Measurements from ENCODE around the gene CCR3. TPM values are rescaled to one million over a fixed set of nuclear protein-coding genes. Genes with fewer than 3 reads are reported as not detected.
A peak's percentile ranks its signal among the peaks of the same experiment; 100 is the strongest.

The CCR3 gene
- total RNA-seq, 1 donor from 2014 or later, result not detected

DNA sequence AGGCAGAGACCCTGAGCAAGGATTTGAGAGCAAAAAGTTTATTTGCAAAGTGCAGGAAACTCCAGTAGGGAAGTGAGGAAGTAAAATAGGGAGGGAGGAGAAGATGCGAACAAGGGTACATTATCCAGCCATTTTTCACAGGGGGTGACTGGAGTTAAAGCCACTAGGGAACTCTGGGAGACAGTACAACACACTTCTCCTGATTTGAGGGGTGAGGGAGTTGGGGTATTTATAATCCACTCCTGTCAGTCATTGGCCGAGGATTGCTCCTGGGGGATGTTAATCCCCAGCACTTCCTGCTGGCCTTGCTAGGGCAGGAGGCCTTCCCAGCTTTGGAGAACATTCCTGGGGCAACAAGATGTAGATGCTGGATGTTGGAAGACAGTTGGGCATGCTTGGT lies 28.2 kb downstream of the CCR3 start:
- Mint-ChIP-seq H3K36me3 (ENCODE audit: low read depth) (peaks cover 7% of the 10 kb centered on the region), H3K4me3 (no peak overlapping the region), H3K27ac (no peak overlapping the region), H3K9me3 (peaks cover 4% of the 10 kb centered on the region), H3K4me1 (peaks cover 32% of the 10 kb centered on the region), H3K27me3 (peaks cover 52% of the 10 kb centered on the region)
- DNase-seq, result no peak
- intact Hi-C loops (cut with micrococcal nuclease), result no loop called here

DNA sequence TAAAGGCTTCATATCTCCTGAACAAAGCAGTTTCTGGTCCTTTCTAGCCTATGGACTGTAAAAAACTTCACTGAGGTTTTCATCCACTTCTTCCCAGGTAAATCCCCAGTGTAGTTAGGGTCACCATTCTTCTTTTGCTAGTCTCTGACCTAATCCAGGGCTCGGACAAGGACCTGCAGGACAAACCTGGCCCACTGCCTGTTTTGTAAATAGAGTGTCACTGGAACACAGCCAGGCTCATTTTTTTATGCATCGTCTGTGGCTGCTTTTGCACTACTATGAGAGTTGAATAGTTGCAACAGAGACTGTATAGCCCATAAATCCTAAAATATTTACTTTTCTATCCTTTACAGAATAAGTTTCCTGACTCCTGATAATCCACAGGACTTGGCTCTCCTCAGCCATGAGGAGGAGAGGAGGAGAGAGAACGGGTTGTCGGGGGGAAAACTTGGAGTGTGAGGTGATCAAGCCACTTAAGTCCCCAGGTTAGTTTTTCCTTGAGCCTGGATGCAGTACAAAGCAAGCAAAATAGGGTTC lies 29.0 kb downstream of the CCR3 start:
- intact Hi-C loops (cut with micrococcal nuclease), result no loop called here
- Mint-ChIP-seq H3K4me3 (no peak overlapping the region), H3K4me1 (peaks cover 32% of the 10 kb centered on the region), H3K9me3 (peaks cover 4% of the 10 kb centered on the region), H3K36me3 (ENCODE audit: low read depth) (peaks cover 6% of the 10 kb centered on the region), H3K27me3 (peaks cover 51% of the 10 kb centered on the region), H3K27ac (no peak overlapping the region)
- no peak for DNase-seq

DNA sequence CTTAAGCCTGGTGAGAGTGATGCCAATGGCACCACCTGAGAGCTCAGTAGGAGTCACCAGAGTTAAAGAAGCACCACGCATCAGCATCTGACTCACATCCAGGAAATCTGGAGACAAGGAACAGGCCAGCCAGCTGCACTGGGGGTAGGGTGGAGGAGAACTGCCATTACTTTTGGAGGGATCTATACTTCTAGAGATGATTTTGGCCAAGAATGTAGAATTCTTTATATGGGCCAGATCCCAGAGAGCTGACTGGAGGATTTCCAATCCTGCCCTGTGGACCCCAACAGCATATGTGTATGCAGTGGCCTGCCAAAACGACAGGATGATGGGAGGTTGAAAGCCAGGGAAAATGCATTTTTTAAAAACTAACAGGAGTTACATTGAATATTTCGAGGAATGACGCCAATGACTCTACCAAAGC lies 29.8 kb downstream of the CCR3 start:
- peaks cover 6% of the 10 kb centered on the region for H3K36me3 Mint-ChIP-seq (ENCODE audit: low read depth)
- intact Hi-C loops (cut with micrococcal nuclease), result no loop called here

DNA sequence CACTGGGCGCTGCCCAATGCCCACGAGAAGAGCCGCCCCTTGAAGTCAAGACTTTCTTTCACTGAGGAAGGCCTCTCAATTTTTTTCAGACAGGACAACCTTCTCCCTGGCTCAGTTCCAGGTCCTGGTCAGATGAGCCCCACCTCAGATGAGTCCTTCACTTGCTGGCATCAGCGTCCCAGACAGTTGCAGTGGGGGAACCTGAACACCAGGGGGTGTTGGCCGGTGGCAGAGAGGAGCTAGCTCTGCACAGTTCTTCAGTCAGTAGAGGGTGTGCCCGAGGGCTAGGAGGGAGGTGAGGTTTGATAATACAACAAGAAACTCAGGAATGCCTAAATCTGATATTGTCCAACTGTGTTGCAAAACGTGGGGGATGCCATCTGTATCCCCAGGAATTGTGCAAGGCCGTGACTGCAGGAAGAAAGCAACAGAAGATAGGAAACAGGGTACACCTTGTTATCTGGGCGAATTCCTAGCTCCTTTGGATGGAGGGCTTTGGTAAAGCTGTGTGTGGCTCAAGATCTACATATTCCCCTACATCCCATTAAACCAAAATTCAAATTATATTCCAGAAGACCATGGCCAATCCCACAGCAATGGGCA lies 34.3 kb downstream of the CCR3 start:
- DNase-seq, result peak; percentile 93
- Mint-ChIP-seq H3K27me3 (peaks cover 38% of the 10 kb centered on the region), H3K4me1 (peaks cover 46% of the 10 kb centered on the region), H3K9me3 (peaks cover 19% of the 10 kb centered on the region), H3K4me3 (no peak overlapping the region), H3K36me3 (ENCODE audit: low read depth) (peaks cover 16% of the 10 kb centered on the region), H3K27ac (peak overlapping the region; percentile 2)
- intact Hi-C loops (cut with micrococcal nuclease), result no loop called here

More for the DNA sequence above, 29.8 kb downstream of the CCR3 start:
- H3K4me3 Mint-ChIP-seq, result no peak overlapping the region
- DNase-seq, result no peak
- H3K27me3 Mint-ChIP-seq, result peaks cover 51% of the 10 kb centered on the region
- H3K9me3 Mint-ChIP-seq, result peaks cover 4% of the 10 kb centered on the region
- H3K27ac Mint-ChIP-seq, result no peak overlapping the region
- H3K4me1 Mint-ChIP-seq, result peaks cover 35% of the 10 kb centered on the region

DNA sequence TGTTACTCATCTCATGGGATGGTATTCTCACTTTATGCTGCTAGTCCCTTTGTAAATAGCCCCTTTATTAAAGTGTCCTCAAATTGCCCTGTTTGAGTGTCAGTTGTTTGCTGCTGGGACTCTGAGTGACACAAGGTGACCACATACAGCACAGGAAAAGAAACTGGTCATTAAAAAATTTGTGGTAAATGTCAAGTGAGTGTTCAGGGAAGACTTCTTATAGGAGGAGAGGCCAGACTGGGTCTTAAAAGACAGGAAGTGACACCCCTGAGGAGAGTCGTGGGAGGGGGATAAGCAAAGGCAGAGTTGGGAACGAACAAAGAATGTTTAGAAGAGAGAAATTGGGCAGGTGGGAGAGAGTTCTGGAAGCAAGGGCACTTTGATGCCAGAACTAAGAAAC lies 35.2 kb downstream of the CCR3 start:
- peaks cover 32% of the 10 kb centered on the region for H3K27me3 Mint-ChIP-seq
- peaks cover 16% of the 10 kb centered on the region for H3K36me3 Mint-ChIP-seq (ENCODE audit: low read depth)
- peaks cover 49% of the 10 kb centered on the region for H3K4me1 Mint-ChIP-seq
- peak overlapping the region; percentile 39 for H3K4me3 Mint-ChIP-seq
- intact Hi-C loops (cut with micrococcal nuclease), result no loop called here
- peaks cover 19% of the 10 kb centered on the region for H3K9me3 Mint-ChIP-seq
- DNase-seq, result peak; percentile 55
- peak overlapping the region; percentile 67 for H3K27ac Mint-ChIP-seq

DNA sequence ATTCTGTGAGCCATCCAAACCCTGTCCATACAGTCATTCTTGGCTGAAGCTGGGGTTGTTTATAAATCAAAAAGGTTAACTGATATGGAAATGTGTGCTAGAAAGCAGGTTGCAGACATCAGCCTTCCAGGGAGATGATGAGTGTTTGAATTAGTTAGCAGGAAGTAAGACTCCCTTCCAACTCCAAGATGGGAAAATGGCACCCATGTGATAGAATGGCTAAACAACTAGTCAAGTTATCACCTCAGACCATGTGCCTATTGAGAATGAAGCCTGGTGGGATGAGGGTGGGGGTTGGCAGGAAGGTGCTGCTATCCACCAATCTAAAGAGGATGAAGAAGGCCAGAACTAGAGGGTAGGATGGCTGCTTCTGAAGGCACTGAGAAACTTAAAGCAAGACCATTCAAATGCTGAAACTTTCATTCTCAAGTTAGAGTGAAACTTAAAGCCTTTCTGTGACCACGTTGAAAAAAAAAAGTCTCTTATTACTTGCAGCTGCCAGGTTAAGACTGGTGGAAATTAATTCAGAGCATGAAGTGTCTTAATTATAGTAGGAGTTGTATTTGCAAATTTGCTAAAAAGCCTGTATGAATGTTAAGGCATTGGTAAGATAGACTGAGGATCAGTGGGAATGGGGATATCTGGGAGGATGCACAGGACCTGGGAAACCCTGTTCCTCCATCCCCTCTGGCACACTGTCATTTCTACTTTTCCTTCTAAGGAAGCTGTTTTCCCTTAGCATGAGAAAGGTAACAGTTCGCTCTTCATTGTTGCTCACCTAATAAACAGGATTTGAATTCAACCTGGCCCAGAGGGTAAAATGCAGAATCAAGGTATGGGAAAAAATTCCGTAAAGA lies 36.8 kb downstream of the CCR3 start:
- peaks cover 14% of the 10 kb centered on the region for H3K36me3 Mint-ChIP-seq (ENCODE audit: low read depth)
- peaks cover 19% of the 10 kb centered on the region for H3K9me3 Mint-ChIP-seq
- peak overlapping the region; percentile 72 for H3K27ac Mint-ChIP-seq
- intact Hi-C loops (cut with micrococcal nuclease), result no loop called here
- peak; percentile 61 for DNase-seq
- peaks cover 65% of the 10 kb centered on the region for H3K4me1 Mint-ChIP-seq
- peak overlapping the region; percentile 34 for H3K4me3 Mint-ChIP-seq
- peaks cover 16% of the 10 kb centered on the region for H3K27me3 Mint-ChIP-seq

DNA sequence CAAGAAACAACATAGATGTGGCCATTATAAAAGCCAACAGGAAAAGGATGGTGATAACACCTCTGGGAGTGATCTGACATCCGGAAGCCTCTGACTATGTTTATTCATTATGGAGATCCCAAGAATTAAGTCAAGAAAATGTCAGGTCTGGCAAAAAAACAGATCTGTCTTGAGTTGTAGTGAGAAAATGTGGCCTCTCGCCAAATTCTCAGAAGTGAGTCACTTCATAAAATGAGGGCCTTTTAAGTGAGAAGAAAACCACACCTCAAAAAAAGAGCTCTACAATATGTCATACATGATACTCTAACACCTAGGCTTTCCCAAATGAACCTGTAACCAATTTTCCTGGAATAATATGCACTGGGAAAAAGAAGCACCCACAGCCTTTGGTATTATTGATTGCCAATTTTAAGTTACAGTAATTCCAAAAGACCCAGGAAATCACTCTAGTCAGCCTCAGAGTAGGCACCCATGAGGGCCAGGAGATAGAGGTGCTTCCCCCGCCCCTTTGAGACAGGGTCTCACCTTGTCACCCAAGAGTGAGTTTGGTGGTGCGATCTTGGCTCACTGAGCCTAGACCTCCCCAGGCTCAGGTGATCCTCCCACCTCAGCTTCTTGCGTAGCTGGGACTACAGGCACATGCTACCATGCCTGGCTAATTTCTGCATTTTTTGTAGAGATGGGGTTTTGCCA lies 38.0 kb downstream of the CCR3 start:
- intact Hi-C loops (cut with micrococcal nuclease), result loop anchor here (1.0 to 2.0 kb wide), 5 partner anchors 11 to 90 kb away; partner anchors contain the start of genes CCR1 and CCR5
- peak; percentile 88 for DNase-seq
- peaks cover 19% of the 10 kb centered on the region for H3K9me3 Mint-ChIP-seq
- peak overlapping the region; percentile 72 for H3K27ac Mint-ChIP-seq
- H3K4me3 Mint-ChIP-seq, result peak overlapping the region; percentile 34
- peaks cover 14% of the 10 kb centered on the region for H3K36me3 Mint-ChIP-seq (ENCODE audit: low read depth)
- H3K4me1 Mint-ChIP-seq, result peaks cover 74% of the 10 kb centered on the region
- peaks cover 5% of the 10 kb centered on the region for H3K27me3 Mint-ChIP-seq

DNA sequence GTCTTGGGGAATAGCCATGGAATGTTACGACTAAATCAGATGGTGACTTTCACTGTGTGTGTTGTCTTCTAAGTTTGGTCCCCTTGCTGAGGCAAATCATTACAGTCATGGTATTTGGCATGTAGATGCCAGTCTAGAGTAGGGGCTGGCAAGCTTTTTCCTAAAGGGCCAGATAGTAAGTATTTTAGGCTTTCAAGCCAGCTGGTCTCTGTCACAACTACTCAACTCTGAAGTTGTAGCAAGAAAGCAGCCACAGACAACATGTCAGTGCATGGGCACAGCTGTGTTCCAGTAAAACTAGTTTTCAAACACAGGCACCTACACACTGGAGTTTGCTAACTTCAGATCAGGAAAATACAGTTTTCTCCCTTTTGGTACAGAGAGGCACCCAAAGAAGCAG lies 39.3 kb downstream of the CCR3 start:
- Mint-ChIP-seq H3K4me3 (no peak overlapping the region), H3K9me3 (peaks cover 19% of the 10 kb centered on the region), H3K4me1 (peaks cover 85% of the 10 kb centered on the region), H3K27ac (no peak overlapping the region), H3K27me3 (no peaks in the 10 kb centered on the region), H3K36me3 (ENCODE audit: low read depth) (peaks cover 14% of the 10 kb centered on the region)
- DNase-seq, result no peak
- intact Hi-C loops (cut with micrococcal nuclease), result loop anchor here (2.0 kb wide), 2 partner anchors 71 to 73 kb away; partner anchors contain the start of gene CCR1

DNA sequence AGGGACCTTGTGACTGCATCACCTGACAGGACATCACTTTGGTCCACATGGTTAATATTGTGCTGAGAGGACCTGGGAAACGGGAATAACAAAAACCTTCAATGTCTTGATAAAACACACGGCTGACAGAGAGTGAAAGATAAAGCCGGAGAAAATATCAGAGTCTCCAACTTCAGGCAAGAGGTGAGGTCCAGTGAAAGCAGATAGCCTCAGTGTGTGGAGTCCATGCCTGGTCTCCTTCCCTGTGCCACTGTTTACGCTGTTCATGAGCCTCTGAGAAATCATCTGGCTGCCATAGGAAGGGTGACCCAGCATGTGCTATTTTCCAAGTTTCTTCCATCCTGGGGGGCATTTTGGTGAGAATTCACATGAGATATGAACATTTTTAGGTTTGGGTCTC lies 39.8 kb downstream of the CCR3 start:
- intact Hi-C loops (cut with micrococcal nuclease), result no loop called here

DNA sequence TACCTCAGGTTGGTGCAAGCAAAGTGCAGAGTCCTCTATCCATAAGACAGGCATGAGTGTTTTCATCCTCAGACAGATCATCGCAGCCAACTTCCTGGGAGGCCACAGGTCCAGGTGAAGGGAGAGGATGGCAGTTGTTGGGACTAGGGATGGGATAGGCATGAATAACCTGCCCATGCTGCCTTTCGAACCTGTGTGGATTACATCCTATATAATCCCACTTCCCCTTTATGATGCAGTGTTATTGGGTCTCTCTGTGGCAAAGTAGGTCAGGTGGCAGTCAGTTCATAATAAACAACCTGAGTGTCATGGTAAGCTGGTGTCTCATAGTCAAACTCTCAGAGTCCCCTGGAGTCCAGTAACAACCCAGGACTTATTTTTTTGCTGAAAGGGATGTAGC lies 40.4 kb downstream of the CCR3 start:
- H3K9me3 Mint-ChIP-seq, result peaks cover 15% of the 10 kb centered on the region
- H3K27me3 Mint-ChIP-seq, result no peaks in the 10 kb centered on the region
- H3K4me3 Mint-ChIP-seq, result no peak overlapping the region

More for the DNA sequence above, 39.8 kb downstream of the CCR3 start:
- Mint-ChIP-seq H3K9me3 (peaks cover 19% of the 10 kb centered on the region), H3K4me1 (peaks cover 82% of the 10 kb centered on the region), H3K27ac (peak overlapping the region; percentile 6), H3K36me3 (ENCODE audit: low read depth) (peaks cover 14% of the 10 kb centered on the region), H3K27me3 (no peaks in the 10 kb centered on the region), H3K4me3 (no peak overlapping the region)
- peak; percentile 52 for DNase-seq

DNA sequence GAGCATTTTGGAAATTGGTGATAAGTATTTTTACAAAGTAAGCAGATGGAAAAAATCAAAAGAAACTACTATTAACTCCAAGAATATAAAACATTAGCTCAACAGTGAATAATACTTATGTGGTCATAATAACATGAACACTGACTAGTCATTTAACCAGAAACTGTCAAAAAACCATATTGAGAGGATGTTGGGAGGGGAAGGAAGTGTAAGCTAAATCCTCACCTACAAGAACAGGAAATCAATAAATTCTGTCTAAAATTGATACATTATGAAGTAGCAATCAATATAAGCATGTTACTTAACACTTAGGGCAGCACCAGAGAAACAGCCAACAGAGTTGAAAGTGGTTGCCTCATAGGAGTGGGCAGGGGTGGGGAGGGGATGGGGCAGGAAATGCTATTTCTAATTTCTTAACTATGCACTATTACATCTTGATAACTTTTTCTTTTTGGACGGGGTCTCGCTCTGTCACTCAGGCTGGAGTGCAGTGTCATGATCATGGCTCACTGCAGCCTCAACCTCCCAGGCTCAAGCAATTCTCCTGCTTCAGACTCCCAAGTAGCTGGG lies 41.7 kb downstream of the CCR3 start:
- H3K4me3 Mint-ChIP-seq, result peak overlapping the region; percentile 55
- peak overlapping the region; percentile 46 for H3K27ac Mint-ChIP-seq
- no peaks in the 10 kb centered on the region for H3K27me3 Mint-ChIP-seq
- H3K36me3 Mint-ChIP-seq (ENCODE audit: low read depth), result peaks cover 4% of the 10 kb centered on the region
- DNase-seq, result peak; percentile 55
- H3K9me3 Mint-ChIP-seq, result peaks cover 7% of the 10 kb centered on the region
- H3K4me1 Mint-ChIP-seq, result peaks cover 71% of the 10 kb centered on the region
- intact Hi-C loops (cut with micrococcal nuclease), result loop anchor here (2.0 kb wide), 1 partner anchor 15 kb away; no protein-coding TSS in a partner anchor

More for the DNA sequence above, 40.4 kb downstream of the CCR3 start:
- peaks cover 11% of the 10 kb centered on the region for H3K36me3 Mint-ChIP-seq (ENCODE audit: low read depth)
- intact Hi-C loops (cut with micrococcal nuclease), result no loop called here
- peak overlapping the region; percentile 6 for H3K27ac Mint-ChIP-seq
- DNase-seq, result peak; percentile 54
- H3K4me1 Mint-ChIP-seq, result peaks cover 78% of the 10 kb centered on the region

DNA sequence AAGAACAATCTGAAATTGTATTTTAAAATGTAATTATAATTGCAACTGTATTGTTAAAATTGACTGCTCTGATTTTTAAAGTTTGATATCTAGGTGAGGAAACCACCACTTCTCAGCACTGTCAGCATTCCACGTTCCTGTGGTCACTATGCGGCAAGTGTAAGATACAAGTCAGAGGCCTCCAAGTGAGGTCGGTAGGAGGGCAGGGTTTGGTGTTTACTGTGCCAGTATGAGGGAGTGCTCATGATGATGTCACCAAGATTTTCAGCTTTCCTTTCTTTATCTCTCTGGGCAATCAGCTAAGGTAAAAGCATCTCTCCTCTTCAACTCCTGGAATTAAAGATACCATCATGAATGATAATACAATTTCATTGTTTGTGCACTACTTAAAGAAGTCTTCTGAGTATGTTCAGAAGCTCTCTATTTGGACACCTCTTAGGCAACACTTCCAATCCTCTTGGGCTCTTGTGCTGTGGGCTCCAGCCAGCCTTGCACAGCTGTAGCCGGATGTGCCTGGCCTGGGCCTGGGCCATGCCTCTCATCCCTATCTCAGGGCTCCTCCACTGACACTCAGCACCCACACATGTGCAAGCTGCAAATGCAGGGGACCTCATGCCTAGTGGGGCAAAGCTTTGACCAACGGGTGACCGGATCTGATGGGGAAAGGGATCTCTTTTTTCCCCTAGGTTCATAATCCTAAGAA lies 42.9 kb downstream of the CCR3 start:
- peaks cover 2% of the 10 kb centered on the region for H3K27me3 Mint-ChIP-seq
- peak; percentile 84 for DNase-seq
- H3K36me3 Mint-ChIP-seq (ENCODE audit: low read depth), result no peaks in the 10 kb centered on the region
- intact Hi-C loops (cut with micrococcal nuclease), result loop anchor here (1.0 to 2.0 kb wide), 2 partner anchors 9 to 16 kb away; no protein-coding TSS in a partner anchor
- no peaks in the 10 kb centered on the region for H3K9me3 Mint-ChIP-seq
- H3K27ac Mint-ChIP-seq, result peak overlapping the region; percentile 76
- H3K4me1 Mint-ChIP-seq, result peaks cover 69% of the 10 kb centered on the region
- peak overlapping the region; percentile 53 for H3K4me3 Mint-ChIP-seq

Data from activated CD4-positive, alpha-beta T cell treated with anti-CD3 and anti-CD28 coated beads, Interleukin-2, amount 10 ng/mL, durations not matched to agents 24 days and 14 days (primary cell).